OCI-M2 (cell line): ENCODE data around the gene MID1.

Experiments used
- DNase-seq: peaks from one replicate; lab custom pipeline; 2025; ENCODE audit not compliant: unreplicated experiment; lab: John Stamatoyannopoulos, UW

Gene MID1

GRCh38 chrX:10447564-10448214, 172.7 kb downstream of the MID1 start:
- DNase-seq = no peak

- no peak for DNase-seq
Measured at GRCh38 chrX:10444204-10444603, 176.2 kb downstream of the MID1 start.

- no peak for DNase-seq
Measured at GRCh38 chrX:10441464-10441863, 178.9 kb downstream of the MID1 start.

DNA sequence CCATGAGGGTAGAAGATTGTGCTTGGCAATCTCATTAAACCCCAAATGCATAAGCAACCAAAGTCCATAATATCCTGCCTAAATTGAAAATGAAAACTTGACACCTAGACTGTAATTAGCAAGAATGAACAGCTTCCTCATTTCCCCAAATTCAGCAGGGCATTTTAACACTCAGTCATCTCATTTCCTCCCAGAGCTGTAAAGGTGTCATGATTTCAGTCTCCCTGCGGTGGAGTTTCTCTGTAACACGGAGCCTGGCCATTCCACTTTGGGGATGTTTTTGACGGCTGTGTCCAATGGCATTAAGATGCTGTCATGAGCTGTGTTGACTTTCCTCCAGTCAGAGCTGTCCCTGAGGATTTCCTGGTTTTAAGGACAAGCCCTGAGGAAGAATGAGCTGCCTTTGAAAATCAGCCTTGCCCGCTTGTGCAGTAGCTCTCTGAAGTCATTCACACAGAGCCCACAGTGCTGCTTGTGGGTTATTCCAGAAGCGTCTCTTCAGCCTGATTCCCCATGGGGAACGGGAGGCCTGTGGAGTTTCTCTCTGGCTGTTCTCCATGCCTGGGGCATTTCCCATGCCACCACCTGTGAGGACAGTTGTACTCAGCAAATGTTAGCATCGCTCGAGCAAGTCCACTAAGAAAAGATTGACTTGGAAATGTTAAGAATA, 187.0 kb downstream of the MID1 start:
- DNase-seq = no peak

DNA sequence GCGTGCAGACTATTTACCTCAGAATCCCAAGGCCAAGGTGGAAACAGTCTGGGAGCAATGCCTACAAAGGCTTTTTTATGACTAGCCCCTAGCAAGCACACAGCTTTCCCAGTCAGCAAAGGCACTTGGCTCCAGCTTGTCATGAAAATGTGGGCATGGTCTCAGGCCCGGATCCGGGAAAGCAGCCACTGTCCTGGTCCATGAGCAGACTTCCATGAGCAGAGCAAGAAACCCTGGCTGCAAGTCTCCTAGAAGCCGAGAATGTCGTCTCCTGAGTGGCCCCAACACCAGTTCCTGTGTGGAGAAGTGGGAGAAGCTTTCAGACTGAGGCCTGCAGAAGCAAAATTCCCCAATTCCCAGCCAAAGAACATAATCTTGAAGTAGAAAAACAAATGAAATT, 190.5 kb downstream of the MID1 start:
- no peak for DNase-seq

GRCh38 chrX:10427249-10427648, 193.1 kb downstream of the MID1 start:
- no peak for DNase-seq

GRCh38 chrX:10423716-10424115, 196.7 kb downstream of the MID1 start:
- no peak for DNase-seq

- no peak for DNase-seq
Measured at GRCh38 chrX:10420134-10420533, 200.3 kb downstream of the MID1 start.

GRCh38 chrX:10416424-10416823, 204.0 kb downstream of the MID1 start:
- DNase-seq = no peak

DNA sequence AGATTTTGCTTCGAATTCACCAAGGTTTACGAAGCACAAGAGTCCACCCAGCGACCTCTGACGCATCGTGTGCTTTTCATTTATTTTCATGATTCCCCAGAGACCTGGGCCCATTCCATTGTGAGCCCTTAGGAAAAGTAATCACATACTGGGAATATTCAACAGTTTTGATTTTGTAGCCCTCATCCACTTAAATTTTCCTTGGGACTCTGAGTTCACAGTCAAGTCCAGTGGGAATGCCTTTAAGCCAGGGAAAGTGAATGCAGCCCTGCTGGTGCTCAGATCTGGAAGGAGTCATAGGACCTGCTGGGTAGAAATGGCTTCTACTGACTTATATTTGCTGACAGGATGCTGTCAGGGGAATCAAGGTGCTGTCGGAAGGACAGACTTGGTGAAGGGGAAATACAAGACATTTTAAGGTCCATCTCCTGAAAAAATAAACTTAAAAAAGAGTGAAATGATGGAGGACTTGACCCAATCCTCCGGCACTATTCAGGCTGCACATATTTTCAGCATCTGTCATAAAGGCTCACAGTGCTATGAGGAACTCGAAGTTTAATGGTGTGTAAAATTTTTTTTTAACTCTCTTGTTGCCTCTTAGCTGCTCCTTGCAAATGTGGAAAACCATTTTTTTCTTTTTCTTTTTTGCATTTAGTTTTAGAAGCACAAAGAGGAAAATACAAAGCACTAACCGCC, 204.9 kb downstream of the MID1 start:
- DNase-seq = no peak

DNA sequence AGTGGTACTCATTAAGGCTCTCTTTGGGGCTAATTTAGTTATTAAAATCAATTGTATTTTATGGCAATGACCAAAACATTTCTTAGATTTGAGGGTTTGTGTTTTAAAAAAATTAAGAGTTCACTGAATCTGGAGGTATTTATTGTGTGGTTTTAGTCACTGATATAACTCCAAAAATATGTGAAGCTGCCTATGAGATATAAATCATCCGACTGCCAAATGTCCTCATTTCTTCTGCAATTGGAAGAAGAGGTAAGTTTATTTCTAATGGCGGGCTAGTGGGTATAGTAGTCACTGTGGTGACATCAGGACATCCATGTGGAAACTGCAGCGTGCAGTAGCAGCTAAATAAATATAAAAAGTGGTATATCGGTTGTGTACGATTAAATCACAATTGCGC, 205.5 kb downstream of the MID1 start:
- DNase-seq = no peak

DNA sequence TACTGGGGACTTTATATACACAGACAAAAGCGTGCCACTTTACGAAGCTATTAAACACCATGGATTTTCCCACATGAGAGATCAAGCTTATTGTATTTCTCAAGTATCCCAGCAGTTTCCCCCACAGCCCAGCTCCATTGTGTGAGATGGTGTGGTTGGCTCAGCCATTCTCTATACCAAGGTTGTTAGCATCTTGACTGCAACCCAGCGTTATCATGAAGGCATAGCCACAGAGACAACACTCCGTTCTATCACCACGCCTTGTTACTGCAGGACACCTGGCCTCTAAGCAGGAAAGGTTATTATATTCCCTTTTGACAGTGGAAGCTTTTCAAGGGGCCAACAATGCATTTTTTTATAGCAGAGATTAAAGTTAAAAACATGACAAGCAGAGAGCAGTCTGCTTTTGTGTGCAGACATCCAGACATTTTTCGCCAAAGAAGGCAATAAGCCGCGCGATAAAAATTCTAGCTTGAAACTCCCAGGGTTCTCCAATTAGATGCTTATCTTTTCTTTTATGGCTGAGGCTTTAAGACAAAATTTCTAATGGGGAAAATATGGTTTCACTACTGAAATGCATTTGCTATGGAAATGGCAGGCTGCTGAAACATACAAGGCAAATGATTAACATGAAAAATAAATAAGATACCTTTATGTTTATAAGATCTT, 206.1 kb downstream of the MID1 start:
- no peak for DNase-seq

DNA sequence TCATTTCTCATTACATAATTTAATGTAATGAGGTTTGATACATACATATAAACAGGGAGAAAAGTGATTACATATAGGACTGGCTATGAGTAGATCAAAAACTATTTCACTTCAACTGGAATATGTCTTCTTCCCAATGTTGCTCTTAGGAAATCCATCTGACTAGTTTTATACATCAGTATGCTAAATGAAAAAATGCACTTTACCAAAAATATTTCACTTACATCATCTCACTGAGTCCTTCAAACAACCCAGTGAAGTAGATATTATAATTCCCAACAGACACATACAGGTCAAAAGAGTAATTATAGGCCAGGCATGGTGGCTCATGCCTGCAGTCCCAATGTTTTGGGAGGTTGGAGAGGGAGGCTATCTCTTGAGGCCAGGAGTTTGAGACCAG, 215.9 kb downstream of the MID1 start:
- DNase-seq = no peak

DNA sequence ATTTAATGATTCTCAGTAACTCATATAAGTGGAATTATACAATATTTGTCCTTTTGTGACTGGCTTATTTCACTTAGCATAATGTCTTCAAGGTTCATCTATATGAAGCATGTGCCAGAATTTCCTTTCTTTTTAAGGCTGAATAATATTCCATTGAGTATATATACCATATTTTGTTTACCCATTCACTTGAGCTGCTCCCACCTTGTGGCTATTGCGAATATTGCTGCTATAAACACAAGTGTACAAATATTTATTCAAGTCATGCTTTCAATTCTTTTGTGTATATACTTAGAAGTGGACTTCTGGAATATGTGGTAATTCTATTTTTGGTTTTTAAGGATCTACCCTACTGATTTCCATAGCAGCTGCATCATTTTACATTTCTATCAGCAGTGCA, 219.1 kb downstream of the MID1 start:
- DNase-seq = no peak

- no peak for DNase-seq
Measured at GRCh38 chrX:10399043-10399741, 221.2 kb downstream of the MID1 start.

- no peak for DNase-seq
Measured at GRCh38 chrX:10398215-10398614, 222.2 kb downstream of the MID1 start.

DNA sequence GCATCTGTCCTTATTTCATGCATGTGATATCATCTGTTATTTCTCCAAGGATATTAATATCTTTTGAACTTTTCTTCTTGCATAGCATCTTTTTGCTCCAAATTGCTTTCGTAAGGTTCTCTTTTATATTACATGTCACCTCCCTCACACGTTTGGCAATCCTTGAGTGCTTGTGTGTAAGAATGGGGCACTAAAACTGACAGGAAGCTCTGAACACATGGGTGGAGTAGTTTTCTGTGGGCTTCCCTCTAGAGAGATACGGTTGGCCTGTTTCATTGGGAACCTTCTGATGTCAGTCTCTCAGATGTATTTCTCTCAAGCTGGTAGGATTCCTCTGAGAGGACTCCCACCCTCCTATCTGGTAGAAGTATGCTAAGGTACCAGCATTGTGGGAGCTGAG, 223.0 kb downstream of the MID1 start:
- no peak for DNase-seq

- DNase-seq = no peak
Measured at GRCh38 chrX:10395643-10396042, 224.7 kb downstream of the MID1 start.
